ENCODE measurements around the gene FAM168B.

DNA sequence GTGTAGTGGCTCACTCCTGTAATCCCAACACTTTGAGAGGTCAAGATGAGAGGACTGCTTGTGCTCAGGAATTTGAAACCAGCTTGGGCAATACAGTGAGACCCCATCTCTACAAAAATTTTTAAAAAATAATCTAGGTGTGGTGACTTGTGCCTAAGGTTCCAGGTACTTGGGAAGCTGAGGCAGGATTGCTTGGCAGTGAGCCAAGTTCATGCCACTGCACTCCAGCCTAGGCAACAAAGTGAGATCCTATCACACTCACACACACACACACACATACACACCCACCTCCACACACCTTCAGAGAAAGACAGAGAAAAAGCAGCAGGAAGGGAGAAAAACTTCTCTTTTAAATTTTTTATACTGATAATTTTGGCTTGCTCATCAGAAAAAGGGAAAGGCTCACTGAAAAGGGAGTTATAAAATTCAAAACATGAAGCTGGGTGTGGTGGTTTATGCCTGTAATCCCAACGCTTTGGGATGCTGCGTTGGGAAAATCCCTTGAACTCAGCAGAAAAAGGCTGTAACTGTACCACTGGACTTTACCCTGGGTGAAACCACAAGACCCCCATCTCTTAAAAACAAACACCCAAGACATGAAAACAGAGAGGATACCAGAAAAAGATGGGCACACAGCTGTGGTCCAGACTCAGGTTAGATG, 25.7 kb downstream of the FAM168B start:
- TF ChIP-seq, protein P1, sequence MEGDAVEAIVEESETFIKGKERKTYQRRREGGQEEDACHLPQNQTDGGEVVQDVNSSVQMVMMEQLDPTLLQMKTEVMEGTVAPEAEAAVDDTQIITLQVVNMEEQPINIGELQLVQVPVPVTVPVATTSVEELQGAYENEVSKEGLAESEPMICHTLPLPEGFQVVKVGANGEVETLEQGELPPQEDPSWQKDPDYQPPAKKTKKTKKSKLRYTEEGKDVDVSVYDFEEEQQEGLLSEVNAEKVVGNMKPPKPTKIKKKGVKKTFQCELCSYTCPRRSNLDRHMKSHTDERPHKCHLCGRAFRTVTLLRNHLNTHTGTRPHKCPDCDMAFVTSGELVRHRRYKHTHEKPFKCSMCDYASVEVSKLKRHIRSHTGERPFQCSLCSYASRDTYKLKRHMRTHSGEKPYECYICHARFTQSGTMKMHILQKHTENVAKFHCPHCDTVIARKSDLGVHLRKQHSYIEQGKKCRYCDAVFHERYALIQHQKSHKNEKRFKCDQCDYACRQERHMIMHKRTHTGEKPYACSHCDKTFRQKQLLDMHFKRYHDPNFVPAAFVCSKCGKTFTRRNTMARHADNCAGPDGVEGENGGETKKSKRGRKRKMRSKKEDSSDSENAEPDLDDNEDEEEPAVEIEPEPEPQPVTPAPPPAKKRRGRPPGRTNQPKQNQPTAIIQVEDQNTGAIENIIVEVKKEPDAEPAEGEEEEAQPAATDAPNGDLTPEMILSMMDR (IDR thresholded peaks at IDR 0.05 in 4 of 5, conservative IDR thresholded peaks at IDR 0.05 in 1 of 5) = no peak
- TF ChIP-seq POLR2A (IDR thresholded peaks at IDR 0.05) = no peak

Data from gastrocnemius medialis (tissue), 4 donors.